CD8-positive, alpha-beta memory T cell (primary cell): ENCODE measurements around the gene ADGRG3. TPM values are rescaled to one million over a fixed set of nuclear protein-coding genes. Genes with fewer than 3 reads are reported as not detected.

Source experiments
- CTCF ChIA-PET: fragments of 350-600 bp; sonication (Branson Sonifier 250); formaldehyde crosslinking; loops from one replicate; lab custom pipeline; 2021; ENCODE audit warnings: antibody characterized with exemption; lab: Charles Lee
- POLR2A ChIA-PET: fragments of 350-600 bp; sonication (Branson Sonifier 250); formaldehyde crosslinking; loops from one replicate; lab custom pipeline; 2021; ENCODE audit warnings: antibody characterized with exemption; lab: Charles Lee
- DNase-seq, 5 donors: peaks; one replicate each; pipeline versions ENCODE4 v3.0.0 to v3.0.0-alpha.2; 2020 to 2022; ENCODE audit warnings: mixed read lengths in 1 of 5
- H3K27ac ChIP-seq: one replicate; pipeline ENCODE4 v1.7.0; 2013; ENCODE audit warnings: low read depth, mild to moderate bottlenecking, low read length, moderate library complexity
- H3K27me3 ChIP-seq: 2 replicates; pipeline ENCODE4 v1.7.0; 2013; ENCODE audit warnings: low read length, mild to moderate bottlenecking; ENCODE audit not compliant: insufficient read depth, poor library complexity, severe bottlenecking
- H3K36me3 ChIP-seq: 2 replicates; pipeline ENCODE4 v1.7.0; 2013; ENCODE audit warnings: mild to moderate bottlenecking, low read length, moderate library complexity; ENCODE audit not compliant: insufficient read depth
- H3K4me1 ChIP-seq: 2 replicates; pipeline ENCODE4 v1.7.0; 2013; ENCODE audit warnings: mild to moderate bottlenecking, low read length, moderate library complexity; ENCODE audit not compliant: insufficient read depth
- H3K4me3 ChIP-seq: 2 replicates; pipeline ENCODE4 v1.7.0; 2013; ENCODE audit warnings: mild to moderate bottlenecking, low read length
- H3K9me3 ChIP-seq: 2 replicates; pipeline ENCODE4 v1.7.0; 2013; ENCODE audit warnings: mild to moderate bottlenecking, low read length
- H3K27ac Mint-ChIP-seq, 8 donors: one replicate each; pipeline ENCODE4 v1.8.0; 2020 to 2021; ENCODE audit warnings: mixed read lengths in 8 of 8, mild to moderate bottlenecking in 6 of 8, inconsistent platforms in 3 of 8, moderate library complexity in 3 of 8
- H3K27me3 Mint-ChIP-seq, 2 donors: one replicate each; pipeline ENCODE4 v1.8.0; 2020 to 2021; ENCODE audit warnings: mixed read lengths in 2 of 2, mild to moderate bottlenecking in 1 of 2, moderate library complexity in 1 of 2
- H3K36me3 Mint-ChIP-seq, 3 donors: one replicate each; pipeline ENCODE4 v1.8.0; 2020 to 2021; ENCODE audit warnings: mixed read lengths in 3 of 3, inconsistent platforms in 1 of 3, mild to moderate bottlenecking in 1 of 3
- H3K4me1 Mint-ChIP-seq, 3 donors: one replicate each; pipeline ENCODE4 v1.8.0; 2020 to 2021; ENCODE audit warnings: mixed read lengths in 3 of 3, inconsistent platforms in 1 of 3, mild to moderate bottlenecking in 1 of 3
- H3K4me3 Mint-ChIP-seq, 7 donors: one replicate each; pipeline ENCODE4 v1.8.0; 2020 to 2021; ENCODE audit warnings: mixed read lengths in 7 of 7, mild to moderate bottlenecking in 6 of 7, moderate library complexity in 4 of 7, inconsistent platforms in 2 of 7
- H3K9me3 Mint-ChIP-seq, 5 donors: one replicate each; pipeline ENCODE4 v1.8.0; 2020 to 2022; ENCODE audit warnings: mixed read lengths in 5 of 5, mild to moderate bottlenecking in 3 of 5, moderate library complexity in 2 of 5, inconsistent platforms in 1 of 5
- polyA plus RNA-seq: library from polyadenylated mRNA; unstranded; fragments of 300-500 nt; fragmentation: Illumina TruSeq; gene quantifications from one replicate; pipeline ENCODE4 v1.2.3, GENCODE V29; 2021
- total RNA-seq, 2 experiments: library from RNA; stranded (reverse); gene quantifications; one replicate each; pipeline ENCODE4 v1.2.3, GENCODE V29; 2021

Gene ADGRG3
- total and polyA plus RNA-seq, 3 experiments from 2014 or later = not detected

- H3K27me3 Mint-ChIP-seq = peaks cover 2 to 10% of the 10 kb centered on the region in 2 donors
Measured at GRCh38 chr16:57696240-57696639, 28.1 kb downstream of the ADGRG3 start.

GRCh38 chr16:57697896-57698537, 29.9 kb downstream of the ADGRG3 start:
- Mint-ChIP-seq H3K9me3 (no peaks in the 10 kb centered on the region), H3K27ac (no peak overlapping the region), H3K4me3 (peak overlapping the region in 1 of 7 donors; percentile 65), H3K36me3 (no peaks in the 10 kb centered on the region), H3K4me1 (peaks cover 2 to 5% (median 3%) of the 10 kb centered on the region in 3 donors), H3K27me3 (peaks cover 2 to 7% of the 10 kb centered on the region in 2 donors)
- CTCF ChIA-PET = no interaction called here
- H3K27me3 ChIP-seq = no peaks in the 10 kb centered on the region
- no peaks in the 10 kb centered on the region for H3K4me1 ChIP-seq
- no peak overlapping the region for H3K27ac ChIP-seq
- no peaks in the 10 kb centered on the region for H3K36me3 ChIP-seq
- POLR2A ChIA-PET = no interaction called here
- H3K9me3 ChIP-seq = no peaks in the 10 kb centered on the region
- H3K4me3 ChIP-seq = no peak overlapping the region
- DNase-seq = no peak

More at GRCh38 chr16:57696240-57696639, 28.1 kb downstream of the ADGRG3 start:
- Histone ChIP-seq H3K4me3 (no peak overlapping the region), H3K36me3 (no peaks in the 10 kb centered on the region), H3K27ac (no peak overlapping the region), H3K4me1 (no peaks in the 10 kb centered on the region), H3K27me3 (no peaks in the 10 kb centered on the region), H3K9me3 (no peaks in the 10 kb centered on the region)
- peaks cover 0 to 1% (median 0%) of the 10 kb centered on the region in 3 donors for H3K36me3 Mint-ChIP-seq
- CTCF ChIA-PET = no interaction called here
- POLR2A ChIA-PET = no interaction called here
- H3K9me3 Mint-ChIP-seq = no peaks in the 10 kb centered on the region
- H3K4me3 Mint-ChIP-seq = no peak overlapping the region
- peaks cover 2 to 5% (median 3%) of the 10 kb centered on the region in 3 donors for H3K4me1 Mint-ChIP-seq
- DNase-seq = no peak
- peak overlapping the region in 1 of 8 donors; percentile 54 for H3K27ac Mint-ChIP-seq

DNA sequence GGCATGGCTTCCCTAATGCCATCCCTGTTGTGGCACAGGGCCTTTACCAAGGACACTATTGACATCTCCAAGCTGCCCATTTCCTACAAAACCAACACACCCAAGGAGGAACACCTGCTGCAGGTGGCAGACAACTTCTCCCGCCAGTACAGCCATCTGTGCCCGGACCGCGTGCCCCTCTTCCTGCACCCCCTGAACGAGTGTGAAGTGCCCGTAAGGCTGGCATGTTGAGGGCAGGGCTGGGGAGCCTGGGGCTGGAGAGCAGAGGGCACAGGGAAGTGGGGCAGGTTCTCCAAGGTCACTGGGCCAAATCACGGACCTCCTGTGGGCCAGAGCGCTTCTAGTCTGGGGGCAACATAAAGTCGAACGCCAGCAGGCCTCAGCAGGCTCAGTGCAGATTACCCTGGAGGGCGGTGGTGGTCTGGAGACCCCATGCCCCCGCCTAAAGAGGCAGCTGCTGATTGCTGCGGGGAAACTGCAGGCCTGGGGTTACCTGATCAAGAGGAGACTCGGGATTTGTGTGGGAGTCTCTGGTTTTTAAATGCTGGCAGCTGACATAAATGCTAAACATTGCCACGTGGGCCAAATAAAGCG, 30.8 kb downstream of the ADGRG3 start:
- H3K4me1 Mint-ChIP-seq = peaks cover 2 to 5% (median 3%) of the 10 kb centered on the region in 3 donors
- no peaks in the 10 kb centered on the region for H3K9me3 Mint-ChIP-seq
- H3K27me3 Mint-ChIP-seq = peaks cover 0 to 6% of the 10 kb centered on the region in 2 donors
- no peaks in the 10 kb centered on the region for H3K36me3 Mint-ChIP-seq
- POLR2A ChIA-PET = no interaction called here
- no peaks in the 10 kb centered on the region for H3K27me3 ChIP-seq
- CTCF ChIA-PET = interaction anchor here (0.7 kb wide), 1 partner anchor 156 kb away, joined by 3 read pairs; no protein-coding TSS in a partner anchor
- no peak overlapping the region for H3K27ac ChIP-seq
- H3K27ac Mint-ChIP-seq = no peak overlapping the region
- no peaks in the 10 kb centered on the region for H3K9me3 ChIP-seq
- no peak overlapping the region for H3K4me3 ChIP-seq
- H3K4me3 Mint-ChIP-seq = no peak overlapping the region
- DNase-seq = no peak
- H3K36me3 ChIP-seq = no peaks in the 10 kb centered on the region
- no peaks in the 10 kb centered on the region for H3K4me1 ChIP-seq

GRCh38 chr16:57699481-57699880, 31.4 kb downstream of the ADGRG3 start:
- Histone ChIP-seq H3K27ac (no peak overlapping the region), H3K36me3 (no peaks in the 10 kb centered on the region), H3K4me1 (no peaks in the 10 kb centered on the region), H3K27me3 (no peaks in the 10 kb centered on the region), H3K4me3 (no peak overlapping the region), H3K9me3 (no peaks in the 10 kb centered on the region)
- H3K9me3 Mint-ChIP-seq = no peaks in the 10 kb centered on the region
- H3K4me3 Mint-ChIP-seq = no peak overlapping the region
- CTCF ChIA-PET = interaction anchor here (0.7 kb wide), 1 partner anchor 156 kb away, joined by 3 read pairs; no protein-coding TSS in a partner anchor
- no peak overlapping the region for H3K27ac Mint-ChIP-seq
- peaks cover 2 to 5% (median 3%) of the 10 kb centered on the region in 3 donors for H3K4me1 Mint-ChIP-seq
- POLR2A ChIA-PET = no interaction called here
- H3K36me3 Mint-ChIP-seq = no peaks in the 10 kb centered on the region
- DNase-seq = no peak
- H3K27me3 Mint-ChIP-seq = peaks cover 0 to 6% of the 10 kb centered on the region in 2 donors

GRCh38 chr16:57699899-57700298, 31.8 kb downstream of the ADGRG3 start:
- Mint-ChIP-seq H3K36me3 (no peaks in the 10 kb centered on the region), H3K27me3 (peaks cover 0 to 6% of the 10 kb centered on the region in 2 donors), H3K9me3 (no peaks in the 10 kb centered on the region), H3K4me3 (no peak overlapping the region), H3K4me1 (peaks cover 0 to 1% (median 0%) of the 10 kb centered on the region in 3 donors), H3K27ac (no peak overlapping the region)
- DNase-seq = no peak
- H3K9me3 ChIP-seq = no peaks in the 10 kb centered on the region
- H3K4me3 ChIP-seq = no peak overlapping the region
- H3K36me3 ChIP-seq = no peaks in the 10 kb centered on the region
- ChIA-PET POLR2A (no interaction called here), CTCF (no interaction called here)
- H3K27me3 ChIP-seq = no peaks in the 10 kb centered on the region
- H3K27ac ChIP-seq = no peak overlapping the region
- no peaks in the 10 kb centered on the region for H3K4me1 ChIP-seq

DNA sequence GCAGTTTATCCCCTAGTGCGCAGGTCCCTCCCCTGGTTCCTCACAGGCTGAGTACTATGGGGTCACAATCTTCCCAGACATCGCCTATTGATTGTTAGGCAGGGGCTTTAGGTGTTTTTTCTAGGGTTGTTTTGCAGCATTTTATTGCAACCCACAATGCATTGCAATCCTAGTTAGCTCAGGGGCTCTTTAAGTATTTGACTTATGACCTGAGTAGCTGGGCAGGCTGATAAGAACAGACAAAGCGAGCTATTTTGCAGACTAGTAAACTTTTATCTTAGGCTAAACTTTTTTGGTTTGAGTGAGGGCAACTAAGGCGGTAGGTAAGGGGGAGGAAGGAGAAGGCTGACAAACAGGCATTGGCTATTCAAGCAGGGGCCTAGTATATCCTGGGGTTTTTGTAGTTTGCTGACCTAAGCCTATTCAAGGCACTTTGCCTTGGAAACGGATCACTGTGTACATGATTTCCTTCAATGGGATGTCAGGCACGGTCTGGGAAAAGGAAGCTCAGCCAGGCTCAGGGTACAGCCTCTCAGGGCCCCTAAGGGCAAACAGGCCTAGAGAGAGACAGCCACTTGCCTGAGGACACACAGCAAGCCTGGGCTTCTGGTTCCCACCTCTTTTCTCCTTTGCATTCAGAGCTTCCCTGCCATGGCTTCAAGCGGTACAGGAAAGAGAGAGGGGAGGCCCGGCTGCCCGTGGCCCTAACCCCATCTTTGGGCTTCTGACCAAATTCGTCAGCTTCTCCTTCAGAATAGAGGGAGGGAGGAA, 32.9 kb downstream of the ADGRG3 start:
- no peaks in the 10 kb centered on the region for H3K4me1 ChIP-seq
- no peaks in the 10 kb centered on the region for H3K36me3 ChIP-seq
- H3K27me3 Mint-ChIP-seq = no peaks in the 10 kb centered on the region
- H3K9me3 Mint-ChIP-seq = no peaks in the 10 kb centered on the region
- H3K4me1 Mint-ChIP-seq = no peaks in the 10 kb centered on the region
- H3K36me3 Mint-ChIP-seq = no peaks in the 10 kb centered on the region
- H3K27ac Mint-ChIP-seq = peak overlapping the region in 1 of 8 donors; percentile 76
- CTCF ChIA-PET = interaction anchor here (0.7 kb wide), 1 partner anchor 221 kb away, joined by 3 read pairs; no protein-coding TSS in a partner anchor
- no peaks in the 10 kb centered on the region for H3K27me3 ChIP-seq
- DNase-seq = no peak
- no peak overlapping the region for H3K4me3 ChIP-seq
- H3K9me3 ChIP-seq = no peaks in the 10 kb centered on the region
- peak overlapping the region; percentile 51 for H3K27ac ChIP-seq
- H3K4me3 Mint-ChIP-seq = no peak overlapping the region
- POLR2A ChIA-PET = no interaction called here

DNA sequence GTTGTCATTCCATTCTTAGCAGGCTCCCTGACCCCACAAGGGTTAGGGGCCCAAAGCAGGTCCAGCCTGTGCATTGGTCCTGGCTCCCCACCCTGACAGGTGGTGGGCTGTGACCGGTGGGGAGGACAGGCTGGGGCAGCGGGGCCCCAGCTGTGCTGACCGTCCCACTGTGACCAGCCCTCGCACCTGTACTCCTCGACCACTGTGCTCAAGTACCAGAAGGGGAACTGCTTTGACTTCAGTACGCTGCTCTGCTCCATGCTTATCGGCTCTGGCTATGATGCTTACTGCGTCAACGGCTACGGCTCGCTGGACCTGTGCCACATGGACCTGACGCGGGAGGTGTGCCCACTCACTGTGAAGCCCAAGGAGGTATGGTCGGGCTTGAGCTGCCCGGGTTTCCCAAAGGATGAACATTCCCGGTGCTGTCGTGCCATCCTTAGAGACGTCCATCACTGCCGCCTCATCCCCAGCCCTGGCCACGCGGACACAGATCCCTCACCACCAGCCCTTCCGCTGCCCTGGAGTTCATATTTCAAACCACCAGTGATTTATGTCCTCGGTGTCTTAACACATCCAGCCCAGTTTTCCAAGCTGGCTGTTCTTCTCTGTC, 33.8 kb downstream of the ADGRG3 start:
- Mint-ChIP-seq H3K36me3 (no peaks in the 10 kb centered on the region), H3K4me3 (no peak overlapping the region), H3K27me3 (peaks cover 1 to 3% of the 10 kb centered on the region in 2 donors), H3K4me1 (no peaks in the 10 kb centered on the region), H3K9me3 (no peaks in the 10 kb centered on the region), H3K27ac (peak overlapping the region in 1 of 8 donors; percentile 55)
- no peaks in the 10 kb centered on the region for H3K27me3 ChIP-seq
- no peak overlapping the region for H3K4me3 ChIP-seq
- H3K4me1 ChIP-seq = no peaks in the 10 kb centered on the region
- no peak for DNase-seq
- no peaks in the 10 kb centered on the region for H3K9me3 ChIP-seq
- ChIA-PET CTCF (no interaction called here), POLR2A (no interaction called here)
- no peak overlapping the region for H3K27ac ChIP-seq
- H3K36me3 ChIP-seq = no peaks in the 10 kb centered on the region
